GM18873 (cell line): ENCODE data around the gene RAB7B.

Experiments
- ATAC-seq: cut with Tn5 transposase; IDR thresholded peaks from one replicate; pipeline ENCODE4 v1.9.1; 2021; ENCODE audit warnings: mild to moderate bottlenecking, moderate library complexity, moderate number of reproducible peaks; ENCODE audit not compliant: unreplicated experiment, low FRiP score

The RAB7B gene

DNA sequence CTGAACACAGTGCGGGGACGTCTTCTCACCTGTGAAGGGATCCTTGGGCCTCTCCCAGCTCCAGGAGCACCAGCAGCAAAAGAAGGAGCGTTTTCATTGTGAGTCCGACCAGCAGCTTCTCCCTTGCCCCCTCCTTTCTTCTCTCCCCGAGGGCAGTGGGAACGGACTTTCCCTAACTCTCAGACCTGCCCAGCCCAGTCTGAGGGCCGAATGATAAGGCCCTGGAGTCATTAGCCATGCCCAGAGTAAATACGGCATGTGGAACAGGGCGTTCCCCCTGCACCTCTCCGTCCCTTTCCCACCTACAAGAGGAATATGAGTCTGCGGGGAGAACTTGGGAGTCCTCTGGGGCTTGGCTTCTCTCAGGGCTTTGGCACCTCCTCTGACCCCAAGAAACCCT is 20.5 kb upstream of the RAB7B start, which contains the start of gene CTSE:
TSS of gene CTSE (minus strand) at position 201 of the 400 bp plus-strand sequence. CDS start at position 97, 104 bp downstream.
- no peak for ATAC-seq

DNA sequence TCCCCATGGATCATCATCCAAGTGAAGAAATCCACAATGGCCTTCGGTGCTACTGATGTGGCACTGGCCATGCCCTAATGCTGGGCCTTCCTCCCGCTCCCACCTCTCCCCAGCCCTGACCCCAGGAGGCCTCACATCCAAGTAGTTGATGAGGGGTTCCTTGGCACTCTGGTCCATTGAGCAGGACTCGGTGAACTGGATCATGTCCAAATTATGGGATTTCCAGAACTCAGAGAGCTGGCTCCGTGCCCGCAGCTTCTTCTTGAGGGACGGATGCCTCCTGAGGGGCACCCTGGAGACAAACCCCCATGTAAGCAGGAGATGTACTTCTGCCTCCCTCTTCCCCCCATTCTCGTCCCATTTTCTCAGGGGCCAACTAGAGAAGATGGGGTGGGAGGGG is 19.6 kb upstream of the RAB7B start:
- ATAC-seq = no peak

DNA sequence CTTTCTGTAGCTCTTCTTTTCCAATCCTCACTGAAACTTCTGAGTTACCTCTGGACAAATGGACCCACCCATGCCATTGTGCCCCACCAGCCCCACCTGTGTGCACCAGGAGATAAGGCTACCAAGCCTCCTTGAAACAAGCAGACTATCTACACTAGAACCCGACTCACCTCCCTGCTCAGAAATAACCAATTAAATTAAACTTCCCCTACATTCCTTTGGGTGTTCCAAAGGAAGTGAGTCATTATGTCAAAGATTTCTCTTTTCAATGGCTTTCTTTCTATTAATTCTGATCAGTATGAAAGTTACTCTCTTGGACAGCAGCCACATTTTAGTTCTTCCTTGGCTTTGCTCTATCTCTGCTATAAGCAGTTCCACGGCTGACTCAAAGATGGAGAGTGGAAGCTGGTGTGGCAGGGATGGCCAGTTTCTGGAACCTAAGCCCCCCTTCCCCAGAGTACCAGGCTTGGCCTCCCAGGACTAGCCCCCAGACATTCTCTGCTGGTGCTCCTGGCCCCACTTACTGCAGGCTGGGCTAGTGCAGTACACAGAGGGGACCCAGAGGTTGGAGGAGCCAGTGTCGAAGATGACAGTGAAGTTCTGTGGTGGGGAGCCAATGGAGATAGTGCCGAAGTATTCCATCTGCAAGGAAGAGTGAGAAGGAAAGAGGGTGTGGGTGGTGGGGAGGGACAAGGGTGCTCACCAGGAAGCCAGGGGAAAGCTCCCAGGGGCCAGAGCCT is 18.6 kb upstream of the RAB7B start:
- no peak for ATAC-seq

- ATAC-seq = no peak
These were observed 17.9 kb upstream of the RAB7B start for GRCh38 chr1:206021008-206021625.

GRCh38 chr1:206020393-206021007 is 17.3 kb upstream of the RAB7B start:
- ATAC-seq = no peak

GRCh38 chr1:206015071-206015470 is 11.9 kb upstream of the RAB7B start:
- no peak for ATAC-seq

GRCh38 chr1:206014601-206015000 is 11.4 kb upstream of the RAB7B start:
- ATAC-seq = no peak

DNA sequence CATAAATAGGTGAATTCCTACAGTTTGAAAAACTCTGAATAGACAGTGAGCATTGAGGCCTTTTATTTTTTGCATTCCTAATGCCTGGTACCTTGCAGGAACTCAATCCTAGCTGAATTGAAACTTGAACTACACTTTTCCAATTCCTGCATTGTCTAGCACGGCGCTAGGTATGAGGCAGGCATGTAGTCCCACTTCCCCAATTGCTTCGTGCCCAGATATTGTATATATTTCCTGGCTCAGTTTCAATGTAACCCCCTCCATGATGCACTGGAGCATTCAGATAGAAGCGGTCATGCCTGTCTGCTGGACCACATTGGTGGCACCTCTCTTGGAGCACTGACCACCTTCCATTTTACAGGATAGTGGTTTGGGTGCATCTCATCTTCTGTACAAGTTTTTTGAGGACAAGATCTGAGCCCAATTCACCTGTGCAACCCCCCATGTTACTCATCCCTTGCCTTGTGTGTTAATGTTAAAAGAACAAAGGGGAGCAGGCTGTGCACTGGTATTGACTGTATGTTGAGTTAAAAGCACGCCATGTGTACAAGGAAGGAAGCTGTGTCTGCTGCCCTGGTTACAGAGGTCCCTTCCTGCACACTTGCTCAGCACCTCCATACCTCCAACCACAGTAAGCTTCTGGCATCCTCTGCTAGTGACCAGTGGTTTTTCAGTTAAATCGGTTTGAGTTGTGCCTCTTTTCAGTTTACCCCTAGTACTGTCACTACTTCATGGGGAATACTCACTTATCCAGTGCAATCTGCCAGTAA is 10.0 kb upstream of the RAB7B start:
- no peak for ATAC-seq

DNA sequence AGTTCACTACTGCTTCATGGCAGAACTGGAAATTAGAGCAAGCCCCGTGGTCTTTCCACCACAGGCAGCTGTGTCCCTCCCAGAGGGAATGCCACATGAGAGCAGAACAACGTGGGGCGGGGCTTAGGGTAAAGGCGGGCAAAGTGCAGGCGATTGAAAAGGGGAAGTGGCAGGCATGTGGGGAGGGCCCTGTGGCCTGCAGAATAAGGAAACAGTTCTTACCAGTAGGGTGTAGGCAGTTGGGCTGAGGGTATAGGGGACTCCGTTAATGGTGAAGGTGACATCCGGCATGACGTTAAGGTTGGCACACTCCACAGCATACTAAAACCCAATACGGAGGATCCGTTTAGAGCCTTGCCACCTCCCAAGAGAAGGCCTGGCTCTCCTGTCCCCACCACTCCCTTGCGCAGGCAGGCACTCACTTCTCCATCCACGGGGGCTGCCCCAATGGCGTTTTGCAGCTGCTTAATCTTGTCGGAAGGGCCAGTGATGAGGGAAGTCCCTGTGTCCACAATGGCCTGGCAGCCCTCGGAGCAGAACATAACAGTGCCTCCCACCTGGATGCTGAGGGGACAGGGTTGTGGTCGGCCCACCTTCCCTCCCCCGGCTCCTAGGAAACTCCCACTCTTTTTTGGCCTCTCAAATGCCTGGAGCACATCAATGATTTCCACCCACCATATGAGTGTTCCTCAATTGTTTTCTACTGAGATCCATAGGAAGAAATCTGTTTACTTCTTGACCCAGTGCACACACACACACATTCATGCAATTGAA is 9.1 kb upstream of the RAB7B start:
- peak; percentile 93 for ATAC-seq

DNA sequence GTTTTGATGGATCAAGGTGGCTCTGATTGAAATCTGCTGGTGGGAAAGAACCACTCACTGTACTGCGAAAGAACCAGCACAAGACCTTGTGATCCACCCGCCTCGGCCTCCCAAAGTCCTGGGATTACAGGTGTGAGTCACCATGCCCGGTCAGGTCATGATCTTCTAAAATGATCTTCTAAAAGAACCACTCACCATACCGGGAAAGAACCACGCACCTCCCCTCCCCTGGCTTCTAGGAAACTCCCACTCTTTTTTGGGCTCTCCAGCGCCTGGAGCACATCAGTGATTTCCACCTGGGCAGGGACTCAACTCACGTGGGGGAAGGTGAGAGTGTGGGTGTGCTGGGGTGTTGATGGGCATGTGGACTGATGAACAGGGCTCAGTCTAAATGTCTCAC is 7.9 kb upstream of the RAB7B start:
- ATAC-seq = no peak

DNA sequence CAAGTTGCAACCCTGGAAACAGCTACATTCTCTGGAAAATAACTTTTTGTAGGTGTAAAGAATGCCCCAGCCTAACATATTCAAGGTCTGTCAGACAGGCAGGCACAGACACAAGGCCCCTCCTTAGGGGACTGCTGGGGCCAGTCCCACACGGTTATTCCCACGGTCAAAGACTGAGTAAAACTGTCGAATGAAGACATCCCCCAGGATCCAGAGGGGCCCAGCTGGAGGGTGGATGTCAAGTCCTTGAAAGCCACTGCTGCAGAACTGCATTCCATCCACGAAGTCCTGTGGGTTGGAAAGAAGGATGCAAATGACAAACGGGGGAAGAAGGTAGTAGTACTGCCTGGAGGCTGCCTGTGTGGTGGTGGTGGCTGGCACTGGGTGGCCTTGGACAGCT is 6.9 kb upstream of the RAB7B start:
- no peak for ATAC-seq

DNA sequence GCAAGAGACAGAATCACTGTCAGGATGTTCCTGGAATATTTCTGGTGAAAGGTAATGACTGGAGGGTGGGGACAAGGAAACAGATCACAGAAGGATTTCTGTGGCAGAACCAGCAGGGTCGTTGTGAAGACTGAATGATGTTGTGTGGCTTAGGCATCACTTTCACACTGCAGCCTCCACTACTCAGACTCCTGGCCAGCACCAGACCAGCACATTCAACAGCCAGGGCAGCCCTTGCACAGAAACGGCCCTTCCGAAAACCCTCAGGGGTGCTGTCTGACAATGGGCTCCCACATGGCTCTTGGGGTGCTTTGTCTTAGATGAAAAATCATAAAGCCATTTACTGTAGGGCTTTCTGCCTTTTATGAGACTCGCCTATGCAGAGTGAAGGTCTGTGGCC is 3.8 kb upstream of the RAB7B start:
- no peak for ATAC-seq

DNA sequence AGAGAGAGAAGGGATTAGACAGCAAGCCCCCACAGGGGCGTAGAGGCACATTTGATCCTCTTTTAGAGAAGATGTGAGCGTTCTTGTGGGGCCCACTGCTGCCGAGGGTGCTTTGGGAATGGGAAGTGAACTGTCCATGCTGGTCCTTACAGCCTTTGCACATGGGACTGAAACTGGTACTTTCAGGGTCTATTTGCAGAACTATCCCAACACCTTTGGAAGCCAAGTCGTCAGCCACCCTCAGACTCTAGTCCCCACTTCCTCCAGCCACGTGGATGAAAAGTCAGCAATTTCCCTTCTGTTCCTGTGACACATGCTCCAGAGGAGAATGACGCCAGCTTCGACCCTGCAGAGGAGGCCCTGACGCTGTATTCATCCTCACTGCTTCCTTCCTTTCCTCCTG is 2.6 kb upstream of the RAB7B start:
- no peak for ATAC-seq

- ATAC-seq = no peak
These were observed 2.0 kb upstream of the RAB7B start for GRCh38 chr1:206005234-206005633.

GRCh38 chr1:206004826-206005225 is 1.6 kb upstream of the RAB7B start:
- no peak for ATAC-seq

GRCh38 chr1:206003854-206004800 is 932 bp upstream of the RAB7B start:
- no peak for ATAC-seq

GRCh38 chr1:206002160-206002559 is 1.0 kb downstream of the RAB7B start:
- ATAC-seq = no peak

GRCh38 chr1:206001476-206001888 is 1.7 kb downstream of the RAB7B start:
- ATAC-seq = no peak

- ATAC-seq = no peak
These were observed 2.4 kb downstream of the RAB7B start for GRCh38 chr1:206000641-206001339.
